Suprapubic skin (tissue), 4 donors: ENCODE measurements around the gene TAF13.

Experiments used
- CTCF ChIP-seq, 2 donors: fragments of 200-600 bp in 1 of 2; fragments of 450-650 bp in 1 of 2; sonication (generic) in 1 of 2; IDR thresholded peaks; one replicate each; pipeline ENCODE4 v1.5.1; 2016 to 2019; ENCODE audit warnings: antibody characterized with exemption in 2 of 2, mild to moderate bottlenecking in 1 of 2, moderate library complexity in 1 of 2
- EP300 ChIP-seq: sonication (generic); formaldehyde crosslinking; IDR thresholded peaks from one replicate; pipeline ENCODE4 v1.6.1; 2017; ENCODE audit warnings: antibody characterized with exemption
- POLR2A ChIP-seq, 2 donors: fragments of 450-650 bp; IDR thresholded peaks; one replicate each; pipeline ENCODE4 v1.6.1; 2017; ENCODE audit warnings: antibody characterized with exemption in 2 of 2, mild to moderate bottlenecking in 2 of 2, moderate library complexity in 2 of 2
- POLR2AphosphoS5 ChIP-seq, 3 donors: sonication (generic); formaldehyde crosslinking; IDR thresholded peaks; one replicate each; pipeline ENCODE4 v1.6.1; 2017; ENCODE audit warnings: antibody characterized with exemption in 3 of 3

DNA sequence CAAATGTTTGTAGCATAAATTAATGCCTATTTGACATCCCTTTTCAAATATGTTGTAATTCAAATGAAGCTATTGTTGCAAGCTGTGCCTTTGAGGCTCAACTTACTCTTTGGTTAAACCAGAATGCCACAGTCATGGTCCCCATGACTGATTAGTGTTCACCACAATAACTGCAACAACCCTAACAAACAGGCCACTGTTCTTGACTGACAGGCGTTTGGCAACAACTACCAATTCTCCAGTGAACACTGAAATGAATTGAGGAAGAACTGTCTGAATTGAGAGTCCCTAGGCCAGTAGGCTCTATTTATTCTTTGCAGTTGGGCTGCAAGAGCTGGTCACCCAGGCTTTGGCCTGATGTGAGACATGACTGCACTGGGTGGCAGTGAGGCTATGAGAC, 8.1 kb upstream of the TAF13 start:
- no peak for TF ChIP-seq CTCF (IDR thresholded peaks at IDR 0.05)
- TF ChIP-seq POLR2A (IDR thresholded peaks at IDR 0.05), result no peak
- no peak for TF ChIP-seq EP300
- TF ChIP-seq POLR2AphosphoS5 (IDR thresholded peaks at IDR 0.05), result no peak
